ENCODE measurements around the gene KLHL29.

KLHL29 gene

DNA sequence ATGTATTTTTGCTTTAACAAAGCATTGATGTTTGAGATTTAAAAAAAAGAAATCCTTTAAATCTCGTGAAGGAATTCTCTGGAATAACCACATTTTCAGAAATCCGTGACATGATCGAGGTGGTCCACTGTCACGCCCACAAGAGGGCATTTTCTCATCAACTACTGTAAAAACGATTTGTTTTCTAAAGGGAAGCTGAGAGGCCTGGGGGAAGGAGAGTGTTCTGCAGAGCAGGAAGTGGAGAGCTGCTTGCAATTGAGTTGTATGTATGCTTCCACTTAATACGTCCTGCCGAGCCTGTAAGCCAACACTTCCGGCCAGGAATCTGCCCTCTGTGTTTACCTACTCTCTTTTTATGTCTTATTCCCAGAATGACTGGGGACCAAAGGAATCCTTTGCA lies 19.4 kb downstream of the KLHL29 start:
- TF ChIP-seq, protein P1, sequence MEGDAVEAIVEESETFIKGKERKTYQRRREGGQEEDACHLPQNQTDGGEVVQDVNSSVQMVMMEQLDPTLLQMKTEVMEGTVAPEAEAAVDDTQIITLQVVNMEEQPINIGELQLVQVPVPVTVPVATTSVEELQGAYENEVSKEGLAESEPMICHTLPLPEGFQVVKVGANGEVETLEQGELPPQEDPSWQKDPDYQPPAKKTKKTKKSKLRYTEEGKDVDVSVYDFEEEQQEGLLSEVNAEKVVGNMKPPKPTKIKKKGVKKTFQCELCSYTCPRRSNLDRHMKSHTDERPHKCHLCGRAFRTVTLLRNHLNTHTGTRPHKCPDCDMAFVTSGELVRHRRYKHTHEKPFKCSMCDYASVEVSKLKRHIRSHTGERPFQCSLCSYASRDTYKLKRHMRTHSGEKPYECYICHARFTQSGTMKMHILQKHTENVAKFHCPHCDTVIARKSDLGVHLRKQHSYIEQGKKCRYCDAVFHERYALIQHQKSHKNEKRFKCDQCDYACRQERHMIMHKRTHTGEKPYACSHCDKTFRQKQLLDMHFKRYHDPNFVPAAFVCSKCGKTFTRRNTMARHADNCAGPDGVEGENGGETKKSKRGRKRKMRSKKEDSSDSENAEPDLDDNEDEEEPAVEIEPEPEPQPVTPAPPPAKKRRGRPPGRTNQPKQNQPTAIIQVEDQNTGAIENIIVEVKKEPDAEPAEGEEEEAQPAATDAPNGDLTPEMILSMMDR (IDR thresholded peaks at IDR 0.05; ENCODE audit: insufficient read depth, missing control alignments), result peak; percentile 27
- FAIRE-seq (no peak), DNase-seq (ENCODE audit: insufficient read length, low spot score) (no peak)

- DNase-seq (ENCODE audit: insufficient read length, low spot score) (no peak), FAIRE-seq (no peak)
- TF ChIP-seq, protein P1 (IDR thresholded peaks at IDR 0.05; ENCODE audit: insufficient read depth, missing control alignments), result no peak
These were observed 24.3 kb downstream of the KLHL29 start for GRCh38 chr2:23409248-23409647.

- TF ChIP-seq, protein P1 (IDR thresholded peaks at IDR 0.05; ENCODE audit: insufficient read depth, missing control alignments), result no peak
These were observed 25.6 kb downstream of the KLHL29 start for GRCh38 chr2:23410596-23410995.

DNA sequence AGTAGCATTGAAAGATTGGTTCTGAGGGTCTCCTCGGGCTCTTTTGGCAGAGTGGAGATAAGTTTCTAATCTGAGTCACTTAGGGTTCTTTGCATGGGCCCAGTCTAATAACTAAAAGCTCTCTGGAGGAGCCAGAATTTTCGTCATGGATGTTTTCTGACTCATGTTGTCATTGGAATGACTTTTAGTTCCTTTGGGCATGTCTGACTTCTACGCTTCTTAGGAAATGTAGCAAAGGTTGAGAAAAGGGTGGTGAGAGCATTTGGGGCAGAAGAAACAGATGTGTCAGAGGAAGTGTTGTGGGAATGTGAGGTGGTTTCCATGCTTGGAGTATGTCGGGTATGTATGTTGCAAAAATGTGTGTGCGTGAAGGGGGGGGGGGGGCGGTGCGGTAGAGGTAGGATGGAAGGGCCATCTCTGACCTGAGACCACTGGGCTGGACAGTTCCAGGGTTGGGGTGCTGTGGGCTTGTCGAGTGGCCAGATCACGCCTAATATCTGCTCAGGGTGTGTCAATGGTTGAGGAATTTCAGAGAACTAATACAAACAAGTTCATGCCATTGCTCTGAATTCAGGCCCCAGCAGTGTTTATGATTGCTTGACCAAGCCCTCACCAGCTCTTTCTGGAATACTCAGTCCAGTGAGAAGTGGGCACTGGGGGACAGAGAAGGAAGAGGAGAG lies 26.9 kb downstream of the KLHL29 start:
- TF ChIP-seq, protein P1 (IDR thresholded peaks at IDR 0.05; ENCODE audit: insufficient read depth, missing control alignments), result no peak
- DNase-seq (ENCODE audit: insufficient read length, low spot score) (no peak), FAIRE-seq (no peak)

More at GRCh38 chr2:23410596-23410995, 25.6 kb downstream of the KLHL29 start:
- FAIRE-seq (no peak), DNase-seq (ENCODE audit: insufficient read length, low spot score) (no peak)

GRCh38 chr2:23412556-23413155 lies 27.7 kb downstream of the KLHL29 start:
- FAIRE-seq, result no peak
- TF ChIP-seq, protein P1 (IDR thresholded peaks at IDR 0.05; ENCODE audit: insufficient read depth, missing control alignments), result no peak
- DNase-seq (ENCODE audit: insufficient read length, low spot score), result no peak

DNA sequence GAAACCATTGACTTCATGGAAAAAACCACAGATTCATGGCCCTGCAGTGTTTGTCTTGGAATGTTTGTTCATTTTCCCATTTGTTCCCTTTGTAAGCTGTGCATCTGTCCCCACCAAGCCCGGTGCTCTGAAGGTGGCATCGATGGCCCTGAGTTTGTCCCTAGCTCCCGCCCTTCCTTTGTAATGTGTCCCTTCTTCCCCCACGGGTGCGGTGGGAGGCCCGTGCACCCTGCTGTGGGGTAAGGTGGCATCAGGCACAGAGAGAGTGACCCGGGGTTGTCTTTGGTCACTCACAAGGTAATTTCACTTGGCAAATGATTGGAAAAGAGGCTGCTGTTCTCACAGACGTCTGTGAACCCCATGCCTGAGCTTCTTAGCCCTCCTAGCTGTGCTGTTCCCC lies 28.7 kb downstream of the KLHL29 start:
- no peak for DNase-seq (ENCODE audit: insufficient read length, low spot score)
- no peak for FAIRE-seq
- TF ChIP-seq, protein P1 (IDR thresholded peaks at IDR 0.05; ENCODE audit: insufficient read depth, missing control alignments), result no peak

DNA sequence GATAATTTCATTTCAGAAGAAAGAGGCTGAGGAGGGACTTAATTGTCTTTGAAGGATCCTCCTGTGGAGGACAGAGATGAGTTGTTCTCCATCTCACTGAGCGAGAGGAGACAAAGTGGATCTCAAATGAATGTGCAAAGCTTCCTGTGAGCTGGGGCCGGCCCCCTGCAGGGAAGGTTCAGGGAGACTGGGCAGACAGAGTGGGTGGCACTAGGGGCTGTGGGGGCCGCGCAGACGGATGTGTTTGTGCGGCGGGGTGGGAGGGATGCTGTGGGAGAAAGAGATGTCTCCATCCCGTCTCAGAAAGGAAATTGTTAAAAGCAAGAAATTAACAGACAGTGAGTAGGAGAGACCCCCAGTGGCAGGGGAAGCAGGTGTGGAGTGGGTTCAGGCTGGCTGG lies 29.1 kb downstream of the KLHL29 start:
- DNase-seq (ENCODE audit: insufficient read length, low spot score) (no peak), FAIRE-seq (peak; percentile 25)
- TF ChIP-seq, protein P1 (IDR thresholded peaks at IDR 0.05; ENCODE audit: insufficient read depth, missing control alignments), result no peak

Data from D721Med (cell line).